Measurements from ENCODE around the gene MEGF9.

GRCh38 chr9:120711354-120711753 lies 2.9 kb downstream of the MEGF9 start:
- TF ChIP-seq CTCF (IDR thresholded peaks at IDR 0.05): no peak
- no peak for TF ChIP-seq POLR2AphosphoS5 (IDR thresholded peaks at IDR 0.05)
- no peak for TF ChIP-seq POLR2A (IDR thresholded peaks at IDR 0.05)
- no peak for TF ChIP-seq EP300 (IDR thresholded peaks at IDR 0.05)

Measured in sigmoid colon (tissue), 4 donors.